AG09309 (cell line): Measurements from ENCODE around the gene SEMA3G.
A peak's percentile ranks its signal among the peaks of the same experiment; 100 is the strongest.

Source experiments
- DNase-seq: peaks from one replicate; pipeline ENCODE4 v3.0.0-alpha.2; 2010; ENCODE audit warnings: low read depth
- H3K4me3 ChIP-seq: 2 replicates; pipeline ENCODE4 v1.5.1; 2011; ENCODE audit warnings: mild to moderate bottlenecking, low read depth, low read length, moderate library complexity; ENCODE audit not compliant: control insufficient read depth
- CTCF ChIP-seq: IDR thresholded peaks from 2 replicates; pipeline ENCODE4 v1.5.1; 2011; ENCODE audit warnings: mild to moderate bottlenecking, low read depth, low read length, inconsistent platforms; ENCODE audit not compliant: insufficient read depth, control insufficient read depth; ENCODE audit errors: missing control alignments

The SEMA3G gene

GRCh38 chr3:52454250-52454937, 9.5 kb upstream of the SEMA3G start:
- H3K4me3 ChIP-seq, result no peak overlapping the region; the same call in 1 of the 2 replicates
- no peak for DNase-seq

DNA sequence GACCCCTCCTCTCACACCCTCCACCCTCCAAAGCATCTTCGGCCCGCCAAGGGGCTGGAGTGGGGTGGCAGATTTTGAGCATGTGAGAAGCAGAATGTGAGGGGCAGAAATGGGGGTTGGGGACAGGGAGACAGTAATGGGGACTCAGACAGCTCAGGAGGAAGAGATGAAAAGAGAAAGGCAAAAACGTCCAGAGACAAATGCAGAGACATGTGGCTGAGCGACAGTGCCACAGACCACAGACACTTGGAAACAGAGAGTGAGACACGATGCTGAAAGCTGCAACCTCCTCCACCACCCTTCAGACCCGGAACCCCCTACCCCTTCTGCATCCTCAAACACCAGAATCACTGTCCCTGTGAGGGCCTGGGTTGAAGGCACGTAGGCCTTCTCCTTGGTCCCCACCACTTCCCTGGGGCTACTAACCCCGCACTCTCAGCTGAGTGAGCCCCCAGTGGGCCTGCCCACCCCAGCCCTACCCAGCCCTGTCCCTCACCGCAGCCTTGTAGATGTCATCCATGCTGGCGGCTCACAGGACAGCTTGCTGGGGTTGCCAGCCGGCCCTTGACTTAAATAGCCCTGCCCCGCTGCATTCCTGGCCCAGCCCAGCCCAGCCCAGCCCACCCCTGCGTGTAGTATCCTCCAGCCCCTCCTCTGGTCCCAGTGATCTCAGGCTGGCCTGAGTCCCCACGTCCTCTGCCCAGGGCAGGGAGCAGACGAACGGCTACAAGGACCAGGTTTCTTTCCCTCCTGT, 8.8 kb upstream of the SEMA3G start, which contains the start of gene TNNC1:
Gene TNNC1 (minus strand): TSS at position 546 of the 754 bp plus-strand sequence. CDS start 26 bp downstream, at position 520.
- peak within 1 kb of the TSS; percentile 95; the same call in 1 of the 2 replicates for H3K4me3 ChIP-seq
- TF ChIP-seq CTCF, result no peak
- no peak for DNase-seq

More at GRCh38 chr3:52454250-52454937, 9.5 kb upstream of the SEMA3G start:
- TF ChIP-seq CTCF, result no peak

DNA sequence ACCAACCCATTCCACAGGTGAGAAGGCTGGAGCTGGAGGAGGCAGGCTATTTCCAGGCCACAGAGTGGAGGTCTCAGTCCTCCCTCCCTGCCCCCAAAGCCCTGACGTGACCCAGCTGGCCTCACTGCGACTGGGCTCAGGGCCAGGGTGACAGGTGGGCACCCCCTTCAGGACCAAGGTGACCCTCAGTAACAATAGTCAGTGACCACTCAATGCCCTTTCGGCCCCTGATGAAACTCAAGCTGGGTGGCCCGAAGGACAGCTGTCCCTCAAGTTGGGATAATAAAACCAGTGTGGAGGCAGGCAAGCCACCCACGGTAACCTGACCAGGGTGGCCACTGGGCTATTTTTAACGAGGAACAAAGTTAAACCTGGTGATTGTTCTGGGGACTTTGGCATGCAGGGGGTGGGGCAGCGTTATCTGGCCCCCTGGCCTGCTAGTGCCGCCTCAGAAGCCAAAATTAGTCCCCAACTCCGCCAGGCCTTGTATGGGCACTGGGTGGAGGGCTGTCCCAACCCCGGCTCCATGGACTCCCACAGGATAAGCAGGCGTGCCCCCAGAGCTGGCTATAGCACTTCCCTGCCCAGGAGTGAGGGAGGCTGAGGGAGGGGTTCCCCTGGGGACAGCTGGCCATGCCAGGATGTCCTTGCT, 7.8 kb upstream of the SEMA3G start:
- TF ChIP-seq CTCF, result no peak
- H3K4me3 ChIP-seq, result no peak overlapping the region
- no peak for DNase-seq

DNA sequence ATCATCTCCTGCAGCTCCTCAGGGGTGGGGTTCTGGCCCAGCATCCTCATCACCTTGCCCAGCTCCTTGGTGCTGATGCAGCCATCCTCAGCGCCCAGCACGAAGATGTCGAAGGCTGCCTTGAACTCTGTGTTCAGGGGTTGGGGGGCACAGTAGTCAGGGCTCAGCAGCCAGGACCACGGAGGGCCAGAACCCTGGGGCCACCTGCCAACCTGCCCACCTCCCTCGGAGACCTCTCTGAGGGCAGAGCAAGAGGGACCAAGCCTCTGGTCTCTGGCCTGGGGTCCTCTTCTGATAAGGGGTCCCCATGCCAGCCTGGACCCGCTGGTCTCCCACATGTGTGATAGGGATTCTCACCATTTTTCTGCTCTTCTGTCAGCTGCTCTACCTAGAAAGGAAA, 7.2 kb upstream of the SEMA3G start:
- H3K4me3 ChIP-seq, result no peak overlapping the region
- no peak for DNase-seq
- TF ChIP-seq CTCF, result no peak

DNA sequence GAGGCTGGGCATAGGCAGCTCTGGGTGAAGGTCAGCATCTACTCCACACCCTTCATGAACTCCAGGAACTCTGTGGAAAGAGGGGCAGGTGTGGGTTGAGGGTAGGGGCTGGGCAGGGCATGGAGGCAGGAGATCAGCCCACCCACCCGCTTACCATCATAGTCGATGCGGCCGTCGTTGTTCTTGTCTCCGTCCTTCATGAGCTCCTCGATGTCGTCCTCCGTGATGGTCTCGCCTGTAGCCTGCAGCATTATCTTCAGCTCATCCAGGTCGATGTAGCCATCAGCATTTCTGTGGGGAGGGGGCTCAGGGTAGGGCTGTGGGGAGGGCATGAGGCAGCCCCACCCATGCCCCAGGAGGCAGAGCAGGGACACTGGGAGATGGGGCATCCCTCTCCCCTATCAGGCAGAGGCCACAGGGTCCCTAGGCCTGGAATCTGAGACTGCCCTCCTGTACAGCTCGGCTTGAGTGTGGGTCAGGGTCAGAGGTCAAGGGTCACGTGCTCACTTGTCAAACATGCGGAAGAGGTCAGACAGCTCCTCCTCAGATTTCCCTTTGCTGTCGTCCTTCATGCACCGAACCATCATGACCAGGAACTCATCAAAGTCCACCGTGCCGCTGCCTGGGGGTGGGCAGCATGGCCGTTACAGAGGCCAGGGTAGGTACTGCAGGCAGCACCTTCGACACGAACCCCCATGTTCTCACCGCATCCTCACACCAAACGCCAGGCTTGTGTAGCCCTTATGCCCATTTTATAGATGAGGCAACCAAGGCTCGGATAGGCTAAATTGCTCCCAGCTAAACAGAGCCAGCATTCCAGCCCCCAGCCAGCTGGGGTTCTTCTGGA, 6.6 kb upstream of the SEMA3G start:
- DNase-seq, result no peak
- no peak overlapping the region for H3K4me3 ChIP-seq
- no peak for TF ChIP-seq CTCF
